ENCODE results near the gene DSTYK.

DNA sequence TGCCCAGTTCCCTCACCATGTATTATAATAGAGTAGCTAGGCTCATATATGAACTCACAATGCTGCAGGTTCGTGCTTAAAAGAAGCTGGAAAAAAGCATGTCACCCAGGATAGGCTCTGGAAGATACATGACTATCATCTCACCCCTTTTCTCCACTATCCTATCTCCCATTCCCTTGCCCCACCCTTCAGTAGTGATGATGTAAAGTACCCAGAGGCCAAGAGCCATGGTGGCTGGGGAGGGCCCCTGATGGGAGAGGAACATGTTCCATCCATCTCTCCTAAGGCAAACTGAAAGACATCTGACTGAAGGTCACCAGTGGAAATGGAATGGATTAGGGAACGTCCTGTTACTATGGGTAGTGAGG is 69.4 kb downstream of the DSTYK start:
- TF ChIP-seq, protein P1, sequence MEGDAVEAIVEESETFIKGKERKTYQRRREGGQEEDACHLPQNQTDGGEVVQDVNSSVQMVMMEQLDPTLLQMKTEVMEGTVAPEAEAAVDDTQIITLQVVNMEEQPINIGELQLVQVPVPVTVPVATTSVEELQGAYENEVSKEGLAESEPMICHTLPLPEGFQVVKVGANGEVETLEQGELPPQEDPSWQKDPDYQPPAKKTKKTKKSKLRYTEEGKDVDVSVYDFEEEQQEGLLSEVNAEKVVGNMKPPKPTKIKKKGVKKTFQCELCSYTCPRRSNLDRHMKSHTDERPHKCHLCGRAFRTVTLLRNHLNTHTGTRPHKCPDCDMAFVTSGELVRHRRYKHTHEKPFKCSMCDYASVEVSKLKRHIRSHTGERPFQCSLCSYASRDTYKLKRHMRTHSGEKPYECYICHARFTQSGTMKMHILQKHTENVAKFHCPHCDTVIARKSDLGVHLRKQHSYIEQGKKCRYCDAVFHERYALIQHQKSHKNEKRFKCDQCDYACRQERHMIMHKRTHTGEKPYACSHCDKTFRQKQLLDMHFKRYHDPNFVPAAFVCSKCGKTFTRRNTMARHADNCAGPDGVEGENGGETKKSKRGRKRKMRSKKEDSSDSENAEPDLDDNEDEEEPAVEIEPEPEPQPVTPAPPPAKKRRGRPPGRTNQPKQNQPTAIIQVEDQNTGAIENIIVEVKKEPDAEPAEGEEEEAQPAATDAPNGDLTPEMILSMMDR (IDR thresholded peaks at IDR 0.05; ENCODE audit: poor library complexity, severe bottlenecking) = no peak
- no peak for TF ChIP-seq POLR2AphosphoS5 (IDR thresholded peaks at IDR 0.05)
- no peak for TF ChIP-seq SMC3 (conservative IDR thresholded peaks at IDR 0.05; ENCODE audit: poor library complexity)
- no peak for TF ChIP-seq EP300 (conservative IDR thresholded peaks at IDR 0.05; ENCODE audit: poor library complexity, severe bottlenecking)
- TF ChIP-seq, protein P2, sequence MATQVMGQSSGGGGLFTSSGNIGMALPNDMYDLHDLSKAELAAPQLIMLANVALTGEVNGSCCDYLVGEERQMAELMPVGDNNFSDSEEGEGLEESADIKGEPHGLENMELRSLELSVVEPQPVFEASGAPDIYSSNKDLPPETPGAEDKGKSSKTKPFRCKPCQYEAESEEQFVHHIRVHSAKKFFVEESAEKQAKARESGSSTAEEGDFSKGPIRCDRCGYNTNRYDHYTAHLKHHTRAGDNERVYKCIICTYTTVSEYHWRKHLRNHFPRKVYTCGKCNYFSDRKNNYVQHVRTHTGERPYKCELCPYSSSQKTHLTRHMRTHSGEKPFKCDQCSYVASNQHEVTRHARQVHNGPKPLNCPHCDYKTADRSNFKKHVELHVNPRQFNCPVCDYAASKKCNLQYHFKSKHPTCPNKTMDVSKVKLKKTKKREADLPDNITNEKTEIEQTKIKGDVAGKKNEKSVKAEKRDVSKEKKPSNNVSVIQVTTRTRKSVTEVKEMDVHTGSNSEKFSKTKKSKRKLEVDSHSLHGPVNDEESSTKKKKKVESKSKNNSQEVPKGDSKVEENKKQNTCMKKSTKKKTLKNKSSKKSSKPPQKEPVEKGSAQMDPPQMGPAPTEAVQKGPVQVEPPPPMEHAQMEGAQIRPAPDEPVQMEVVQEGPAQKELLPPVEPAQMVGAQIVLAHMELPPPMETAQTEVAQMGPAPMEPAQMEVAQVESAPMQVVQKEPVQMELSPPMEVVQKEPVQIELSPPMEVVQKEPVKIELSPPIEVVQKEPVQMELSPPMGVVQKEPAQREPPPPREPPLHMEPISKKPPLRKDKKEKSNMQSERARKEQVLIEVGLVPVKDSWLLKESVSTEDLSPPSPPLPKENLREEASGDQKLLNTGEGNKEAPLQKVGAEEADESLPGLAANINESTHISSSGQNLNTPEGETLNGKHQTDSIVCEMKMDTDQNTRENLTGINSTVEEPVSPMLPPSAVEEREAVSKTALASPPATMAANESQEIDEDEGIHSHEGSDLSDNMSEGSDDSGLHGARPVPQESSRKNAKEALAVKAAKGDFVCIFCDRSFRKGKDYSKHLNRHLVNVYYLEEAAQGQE (IDR thresholded peaks at IDR 0.05; ENCODE audit: borderline replicate concordance) = no peak
- TF ChIP-seq TAF1 (IDR thresholded peaks at IDR 0.05; ENCODE audit: low read depth) = no peak
- TF ChIP-seq EZH2 (IDR thresholded peaks at IDR 0.05; ENCODE audit: borderline replicate concordance, insufficient read depth, low read length, poor library complexity, severe bottlenecking) = no peak
- no peak for TF ChIP-seq RAD21 (conservative IDR thresholded peaks at IDR 0.05)

Measured in neural cell (in vitro differentiated cells).